K562 (cell line): Measurements from ENCODE around the gene AQR. TPM values are rescaled to one million over a fixed set of nuclear protein-coding genes. Genes with fewer than 3 reads are reported as not detected.
A peak's percentile ranks its signal among the peaks of the same experiment; 100 is the strongest.

Experiments
- ARNT ChIP-seq, 2 experiments: fragments of 450-650 bp; IDR thresholded peaks; 2 replicates each; pipeline ENCODE4 v1.6.1; 2016; ENCODE audit warnings: mild to moderate bottlenecking in 1 of 2
- BCOR ChIP-seq: fragments of 450-650 bp; IDR thresholded peaks from 2 replicates; pipeline ENCODE4 v1.6.1; 2016
- CBFA2T3 ChIP-seq: fragments of 450-650 bp; IDR thresholded peaks from 2 replicates; pipeline ENCODE4 v1.6.1; 2017
- CREB3L1 ChIP-seq: fragments of 450-650 bp; IDR thresholded peaks from 2 replicates; pipeline ENCODE4 v1.6.1; 2014; ENCODE audit warnings: low read depth, mild to moderate bottlenecking, moderate library complexity, borderline replicate concordance
- GTF2E2 ChIP-seq: fragments of 200-800 bp; sonication (Bioruptor generic); IDR thresholded peaks from 2 replicates; pipeline ENCODE4 v1.6.1; 2016; ENCODE audit warnings: missing genetic modification characterization, missing compliant biosample characterization
- HMGXB4 ChIP-seq: sonication (generic); formaldehyde crosslinking; IDR thresholded peaks from 2 replicates; pipeline ENCODE4 v1.8.1; 2023; ENCODE audit warnings: mild to moderate bottlenecking, missing genetic modification reagents
- MTA2 ChIP-seq: fragments of 450-650 bp; IDR thresholded peaks from 2 replicates; pipeline ENCODE4 v1.6.1; 2016; ENCODE audit warnings: low read depth
- NFIC ChIP-seq: fragments of 450-650 bp; IDR thresholded peaks from 2 replicates; pipeline ENCODE4 v1.6.1; 2017; ENCODE audit warnings: mild to moderate bottlenecking, inconsistent platforms
- POLR2G ChIP-seq: fragments of 200-400 bp; formaldehyde crosslinking; IDR thresholded peaks from 2 replicates; pipeline ENCODE4 v1.6.1; 2017; ENCODE audit warnings: low read depth, mild to moderate bottlenecking, antibody characterized with exemption, low read length, moderate library complexity
- RB1 ChIP-seq: fragments of 450-650 bp; IDR thresholded peaks from 2 replicates; pipeline ENCODE4 v1.6.1; 2017; ENCODE audit warnings: low read depth, mild to moderate bottlenecking
- RFX5 ChIP-seq: IDR thresholded peaks from 2 replicates; pipeline ENCODE4 v1.6.1; 2011; ENCODE audit warnings: low read depth, mild to moderate bottlenecking, improper control_type of control experiment, low read length
- SPI1 ChIP-seq: IDR thresholded peaks from 2 replicates; pipeline ENCODE4 v1.6.1; 2011; ENCODE audit warnings: low read depth, low read length, control low read depth, borderline replicate concordance
- SUPT5H ChIP-seq: fragments of 450-650 bp; IDR thresholded peaks from 2 replicates; pipeline ENCODE4 v1.6.1; 2016
- TBL1XR1 ChIP-seq, 2 experiments: IDR thresholded peaks; 2 replicates each; pipeline ENCODE4 v1.6.1; 2012; ENCODE audit warnings: improper control_type of control experiment in 2 of 2, low read length in 2 of 2, mild to moderate bottlenecking in 1 of 2
- XRCC4 ChIP-seq: IDR thresholded peaks from one replicate; pipeline ENCODE4 v1.6.1; 2011; ENCODE audit not compliant: insufficient read depth, insufficient read length; ENCODE audit errors: extremely low read depth
- ZC3H4 ChIP-seq: sonication (generic); formaldehyde crosslinking; IDR thresholded peaks from 2 replicates; pipeline ENCODE4 v1.9.0; 2021; ENCODE audit warnings: missing genetic modification reagents, borderline replicate concordance
- ZFP91 ChIP-seq: sonication (generic); formaldehyde crosslinking; IDR thresholded peaks from 2 replicates; pipeline ENCODE4 v1.8.0; 2022; ENCODE audit warnings: mild to moderate bottlenecking, missing genetic modification reagents
- ZNF175 ChIP-seq: fragments of 200-800 bp; sonication (Bioruptor generic); IDR thresholded peaks from 2 replicates; pipeline ENCODE4 v1.6.1; 2016; ENCODE audit warnings: low read depth, mild to moderate bottlenecking, missing genetic modification characterization, missing compliant biosample characterization
- polyA plus RNA-seq, 8 experiments: library from polyadenylated mRNA; depleted of rRNA in 4 of 8; stranded (reverse) in 5 of 8; unstranded in 3 of 8; fragments of >200 nt; fragmentation: Nextera tagmentation in 2 of 8; fragmentation: Illumina TruSeq in 1 of 8; extraction: Ambion mirVana in 2 of 8; extraction: Trizol in 1 of 8; gene quantifications; 2 replicates each; pipeline versions ENCODE4 v1.2.1 to v1.2.3, GENCODE V29; 2011 to 2014; ENCODE audit warnings: inconsistent platforms in 1 of 8, missing spikeins in 1 of 8
- total RNA-seq, 7 experiments: library from RNA; depleted of rRNA in 6 of 7; stranded (reverse); fragments of >200 nt in 6 of 7; fragmentation: Illumina TruSeq in 2 of 7; extraction: Trizol in 2 of 7; gene quantifications; 2 replicates each; pipeline versions ENCODE4 v1.2.1 to v1.2.3, GENCODE V29; 2011 to 2021; ENCODE audit warnings: low replicate concordance in 1 of 7
- TF ChIP-seq, protein P1 (sequence below): fragments of 450-650 bp; IDR thresholded peaks from 2 replicates; pipeline ENCODE4 v1.6.1; 2017; ENCODE audit warnings: antibody characterized with exemption, mild to moderate bottlenecking

Gene AQR
- total and polyA plus RNA-seq, 9 of the 15 experiments (the other 6 are each of a cell fraction or from before 2014, with no cell fraction given): 22.0 to 62.9 (median 39.3) TPM

DNA sequence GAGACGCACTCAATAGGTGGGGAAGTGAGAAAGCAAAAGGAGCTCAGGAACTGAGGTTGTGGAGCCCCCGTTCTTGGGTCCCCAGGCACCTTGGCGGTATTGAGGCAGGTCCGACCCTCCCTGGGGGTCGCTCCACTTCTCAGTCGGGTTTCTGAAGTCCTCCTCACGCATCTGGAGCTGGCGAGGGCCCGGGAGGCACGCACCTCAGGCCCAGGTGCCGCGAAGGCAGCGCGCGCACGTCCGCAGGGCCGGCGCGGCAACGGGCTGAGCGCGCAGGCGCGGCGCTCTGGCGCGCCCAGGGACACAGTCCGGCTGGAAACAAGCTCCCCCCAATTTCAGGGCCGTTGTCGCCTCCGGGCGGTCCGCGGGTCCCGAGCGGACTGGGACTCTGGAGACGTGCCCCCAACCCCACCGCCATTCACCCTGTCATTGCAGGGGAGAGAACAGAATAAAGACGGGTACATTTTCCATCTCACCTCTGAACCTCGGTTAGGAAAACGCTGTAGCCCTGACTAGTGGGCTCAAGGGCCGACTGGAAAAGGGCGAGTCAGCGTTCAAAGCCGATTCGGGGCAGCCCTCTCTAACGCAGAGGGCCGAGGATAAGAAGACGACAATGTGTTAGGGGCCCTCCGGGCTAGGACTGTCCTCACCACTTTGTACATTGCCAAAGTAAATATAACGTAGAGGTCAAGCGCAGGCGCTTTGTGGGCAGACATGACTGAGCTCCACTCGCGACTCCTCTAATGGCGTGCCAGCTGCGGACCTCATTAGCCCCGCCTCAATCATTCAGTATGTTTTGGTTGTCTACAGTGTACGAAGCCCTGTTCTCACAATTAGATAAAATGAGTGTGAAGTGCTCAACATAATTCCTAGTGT, 18.7 kb upstream of the AQR start, which contains the start of gene ZNF770 (continued):
- TF ChIP-seq SPI1: 0 out of 2 replicates have a peak, but pooled peaks have one; percentile 20
- TF ChIP-seq MTA2: no peak
- no peak; the same call in 1 of the 2 replicates for TF ChIP-seq BCOR
- TF ChIP-seq TBL1XR1 (IDR thresholded peaks at IDR 0.05; ENCODE audit: low read length in 2 of 2): 0 out of 4 replicates have a peak, but pooled peaks of 1 of the 2 experiments have one; percentile 8
- TF ChIP-seq ARNT (IDR thresholded peaks at IDR 0.05): no peak; a peak in 1 of 4 replicates
- TF ChIP-seq GTF2E2 (tag): peak; percentile 100
- TF ChIP-seq SUPT5H: peak; percentile 88
- TF ChIP-seq POLR2G: peak; percentile 98
- peak; percentile 69; the same call in 1 of the 2 replicates for TF ChIP-seq ZNF175
- TF ChIP-seq XRCC4: no peak
- peak; percentile 99 for TF ChIP-seq RB1
- peak; percentile 33; the same call in 1 of the 2 replicates for TF ChIP-seq ZC3H4 (CRISPR knock-in tag)
- TF ChIP-seq CBFA2T3: no peak
- peak; percentile 86; the same call in 1 of the 2 replicates for TF ChIP-seq HMGXB4 (CRISPR knock-in tag)
- TF ChIP-seq NFIC: peak; percentile 35; the same call in 1 of the 2 replicates
- TF ChIP-seq CREB3L1: peak; percentile 64
- TF ChIP-seq, protein P1, sequence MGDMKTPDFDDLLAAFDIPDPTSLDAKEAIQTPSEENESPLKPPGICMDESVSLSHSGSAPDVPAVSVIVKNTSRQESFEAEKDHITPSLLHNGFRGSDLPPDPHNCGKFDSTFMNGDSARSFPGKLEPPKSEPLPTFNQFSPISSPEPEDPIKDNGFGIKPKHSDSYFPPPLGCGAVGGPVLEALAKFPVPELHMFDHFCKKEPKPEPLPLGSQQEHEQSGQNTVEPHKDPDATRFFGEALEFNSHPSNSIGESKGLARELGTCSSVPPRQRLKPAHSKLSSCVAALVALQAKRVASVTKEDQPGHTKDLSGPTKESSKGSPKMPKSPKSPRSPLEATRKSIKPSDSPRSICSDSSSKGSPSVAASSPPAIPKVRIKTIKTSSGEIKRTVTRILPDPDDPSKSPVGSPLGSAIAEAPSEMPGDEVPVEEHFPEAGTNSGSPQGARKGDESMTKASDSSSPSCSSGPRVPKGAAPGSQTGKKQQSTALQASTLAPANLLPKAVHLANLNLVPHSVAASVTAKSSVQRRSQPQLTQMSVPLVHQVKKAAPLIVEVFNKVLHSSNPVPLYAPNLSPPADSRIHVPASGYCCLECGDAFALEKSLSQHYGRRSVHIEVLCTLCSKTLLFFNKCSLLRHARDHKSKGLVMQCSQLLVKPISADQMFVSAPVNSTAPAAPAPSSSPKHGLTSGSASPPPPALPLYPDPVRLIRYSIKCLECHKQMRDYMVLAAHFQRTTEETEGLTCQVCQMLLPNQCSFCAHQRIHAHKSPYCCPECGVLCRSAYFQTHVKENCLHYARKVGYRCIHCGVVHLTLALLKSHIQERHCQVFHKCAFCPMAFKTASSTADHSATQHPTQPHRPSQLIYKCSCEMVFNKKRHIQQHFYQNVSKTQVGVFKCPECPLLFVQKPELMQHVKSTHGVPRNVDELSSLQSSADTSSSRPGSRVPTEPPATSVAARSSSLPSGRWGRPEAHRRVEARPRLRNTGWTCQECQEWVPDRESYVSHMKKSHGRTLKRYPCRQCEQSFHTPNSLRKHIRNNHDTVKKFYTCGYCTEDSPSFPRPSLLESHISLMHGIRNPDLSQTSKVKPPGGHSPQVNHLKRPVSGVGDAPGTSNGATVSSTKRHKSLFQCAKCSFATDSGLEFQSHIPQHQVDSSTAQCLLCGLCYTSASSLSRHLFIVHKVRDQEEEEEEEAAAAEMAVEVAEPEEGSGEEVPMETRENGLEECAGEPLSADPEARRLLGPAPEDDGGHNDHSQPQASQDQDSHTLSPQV: peak; percentile 68; the same call in 1 of the 2 replicates
- TF ChIP-seq RFX5: no peak
- TF ChIP-seq ZFP91 (CRISPR knock-in tag): 0 out of 2 replicates have a peak, but pooled peaks have one; percentile 41
